ENCODE data around the gene NXPE3.

NXPE3 gene

GRCh38 chr3:101813817-101814440 lies 34.9 kb downstream of the NXPE3 start:
- Histone ChIP-seq H3K27ac (no peak overlapping the region), H3K4me3 (ENCODE audit: low read depth, low read length) (no peak overlapping the region), H3K36me3 (no peaks in the 10 kb centered on the region), H3K9me3 (ENCODE audit: severe bottlenecking) (no peaks in the 10 kb centered on the region), H3K27me3 (ENCODE audit: insufficient read depth, low read depth, severe bottlenecking) (no peaks in the 10 kb centered on the region)
- TF ChIP-seq CTCF (IDR thresholded peaks at IDR 0.05; ENCODE audit: low read depth, low read length) = no peak
- no peak for DNase-seq

GRCh38 chr3:101814835-101815234 lies 35.8 kb downstream of the NXPE3 start:
- no peak overlapping the region for H3K4me3 ChIP-seq (ENCODE audit: low read depth, low read length)
- H3K9me3 ChIP-seq (ENCODE audit: severe bottlenecking) = no peaks in the 10 kb centered on the region
- no peak for TF ChIP-seq CTCF (IDR thresholded peaks at IDR 0.05; ENCODE audit: low read depth, low read length)
- no peaks in the 10 kb centered on the region for H3K27me3 ChIP-seq (ENCODE audit: insufficient read depth, low read depth, severe bottlenecking)
- no peak overlapping the region for H3K27ac ChIP-seq
- H3K36me3 ChIP-seq = no peaks in the 10 kb centered on the region
- no peak for DNase-seq

- Histone ChIP-seq H3K27me3 (ENCODE audit: insufficient read depth, low read depth, severe bottlenecking) (no peaks in the 10 kb centered on the region), H3K4me3 (ENCODE audit: low read depth, low read length) (no peak overlapping the region), H3K9me3 (ENCODE audit: severe bottlenecking) (no peaks in the 10 kb centered on the region), H3K36me3 (no peaks in the 10 kb centered on the region), H3K27ac (no peak overlapping the region)
- DNase-seq = no peak
- no peak for TF ChIP-seq CTCF (IDR thresholded peaks at IDR 0.05; ENCODE audit: low read depth, low read length)
Observed at GRCh38 chr3:101816215-101817149, 37.5 kb downstream of the NXPE3 start.

- TF ChIP-seq CTCF (IDR thresholded peaks at IDR 0.05; ENCODE audit: low read depth, low read length) = no peak
- DNase-seq = no peak
- no peak overlapping the region for H3K27ac ChIP-seq
- H3K27me3 ChIP-seq (ENCODE audit: insufficient read depth, low read depth, severe bottlenecking) = no peaks in the 10 kb centered on the region
- H3K9me3 ChIP-seq (ENCODE audit: severe bottlenecking) = no peaks in the 10 kb centered on the region
- H3K36me3 ChIP-seq = no peaks in the 10 kb centered on the region
- no peak overlapping the region for H3K4me3 ChIP-seq (ENCODE audit: low read depth, low read length)
Observed at GRCh38 chr3:101817992-101818391, 39.0 kb downstream of the NXPE3 start.

GRCh38 chr3:101819649-101820206 lies 40.7 kb downstream of the NXPE3 start:
- Histone ChIP-seq H3K4me3 (ENCODE audit: low read depth, low read length) (no peak overlapping the region), H3K27ac (no peak overlapping the region), H3K36me3 (no peaks in the 10 kb centered on the region), H3K9me3 (ENCODE audit: severe bottlenecking) (no peaks in the 10 kb centered on the region), H3K27me3 (ENCODE audit: insufficient read depth, low read depth, severe bottlenecking) (no peaks in the 10 kb centered on the region)
- TF ChIP-seq CTCF (IDR thresholded peaks at IDR 0.05; ENCODE audit: low read depth, low read length) = no peak
- no peak for DNase-seq
